ENCODE data around the gene KRTAP19-1.

The KRTAP19-1 gene

GRCh38 chr21:30491963-30492428 lies 11.8 kb upstream of the KRTAP19-1 start, which contains the start of gene KRTAP19-3:
Gene KRTAP19-3, minus strand, starts transcription at chr21:30492013. Its CDS starts 56 bp downstream, at chr21:30491957.
- TF ChIP-seq MYC (IDR thresholded peaks at IDR 0.05; ENCODE audit: low read depth, low read length), result no peak
- no peak for TF ChIP-seq CTCF (IDR thresholded peaks at IDR 0.05; ENCODE audit: low read depth, low read length)
- no peak for TF ChIP-seq POLR2A (IDR thresholded peaks at IDR 0.05; ENCODE audit: extremely low read depth, insufficient read length)
- no peak for TF ChIP-seq MAX (IDR thresholded peaks at IDR 0.05; ENCODE audit: low read depth, low read length)
- DNase-seq (ENCODE audit: low read depth), result no peak
- no peak within 1 kb of the TSS for H3K4me3 ChIP-seq (ENCODE audit: low read depth, low read length)

DNA sequence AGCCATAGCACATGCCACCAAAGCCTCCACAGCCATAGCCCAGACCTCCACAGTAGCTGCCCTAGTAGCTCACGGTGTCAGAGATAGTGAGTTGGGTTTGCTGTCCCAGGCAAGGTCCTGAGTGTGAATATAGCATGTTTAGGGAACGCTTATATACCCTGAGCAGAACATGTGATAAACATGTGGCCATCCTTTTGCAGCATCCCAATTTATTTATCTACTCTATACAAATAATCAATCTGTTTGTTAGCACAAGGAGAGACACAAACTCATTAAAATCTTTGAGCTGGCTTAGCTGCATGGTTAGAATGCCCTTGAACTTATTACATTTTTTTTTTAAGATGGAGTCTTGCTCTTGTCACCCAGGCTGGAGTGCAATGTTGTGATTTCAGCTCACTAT lies 7.2 kb upstream of the KRTAP19-1 start, which contains the start of gene KRTAP19-2:
TSS of gene KRTAP19-2 (minus strand) at position 101 of the 400 bp plus-strand sequence. CDS start at position 13, 88 bp downstream.
- no peak for DNase-seq (ENCODE audit: low read depth)
- H3K4me3 ChIP-seq (ENCODE audit: low read depth, low read length), result no peak within 1 kb of the TSS
- TF ChIP-seq MAX (IDR thresholded peaks at IDR 0.05; ENCODE audit: low read depth, low read length) (no peak), MYC (IDR thresholded peaks at IDR 0.05; ENCODE audit: low read depth, low read length) (no peak), CTCF (IDR thresholded peaks at IDR 0.05; ENCODE audit: low read depth, low read length) (no peak), POLR2A (IDR thresholded peaks at IDR 0.05; ENCODE audit: extremely low read depth, insufficient read length) (no peak)

GRCh38 chr21:30486180-30486579 lies 6.0 kb upstream of the KRTAP19-1 start:
- no peak for DNase-seq (ENCODE audit: low read depth)
- no peak overlapping the region for H3K4me3 ChIP-seq (ENCODE audit: low read depth, low read length)
- TF ChIP-seq MYC (IDR thresholded peaks at IDR 0.05; ENCODE audit: low read depth, low read length) (no peak), CTCF (IDR thresholded peaks at IDR 0.05; ENCODE audit: low read depth, low read length) (no peak), POLR2A (IDR thresholded peaks at IDR 0.05; ENCODE audit: extremely low read depth, insufficient read length) (no peak), MAX (IDR thresholded peaks at IDR 0.05; ENCODE audit: low read depth, low read length) (no peak)

DNA sequence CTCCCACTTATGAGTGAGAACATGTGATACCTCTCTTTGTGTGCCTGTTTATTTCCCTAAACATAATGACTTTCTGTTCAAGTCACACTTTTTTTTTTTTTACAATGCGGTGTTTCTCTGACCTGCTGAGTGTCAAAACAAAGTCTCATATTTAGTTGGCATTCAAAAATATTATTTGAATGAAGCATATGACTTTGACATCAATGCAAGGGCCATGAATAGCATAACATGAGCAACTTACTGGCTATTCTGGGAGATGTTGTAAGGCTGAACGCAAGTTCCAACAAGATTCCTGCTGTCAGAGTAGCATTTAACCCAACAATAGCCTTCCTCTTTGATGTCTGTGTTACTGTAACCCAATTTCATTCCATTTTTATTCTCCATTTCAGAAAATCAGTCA lies 2.0 kb upstream of the KRTAP19-1 start:
- no peak for DNase-seq (ENCODE audit: low read depth)
- no peak for TF ChIP-seq CTCF (IDR thresholded peaks at IDR 0.05; ENCODE audit: low read depth, low read length)
- TF ChIP-seq MYC (IDR thresholded peaks at IDR 0.05; ENCODE audit: low read depth, low read length), result no peak
- TF ChIP-seq MAX (IDR thresholded peaks at IDR 0.05; ENCODE audit: low read depth, low read length), result no peak
- H3K4me3 ChIP-seq (ENCODE audit: low read depth, low read length), result no peak overlapping the region

DNA sequence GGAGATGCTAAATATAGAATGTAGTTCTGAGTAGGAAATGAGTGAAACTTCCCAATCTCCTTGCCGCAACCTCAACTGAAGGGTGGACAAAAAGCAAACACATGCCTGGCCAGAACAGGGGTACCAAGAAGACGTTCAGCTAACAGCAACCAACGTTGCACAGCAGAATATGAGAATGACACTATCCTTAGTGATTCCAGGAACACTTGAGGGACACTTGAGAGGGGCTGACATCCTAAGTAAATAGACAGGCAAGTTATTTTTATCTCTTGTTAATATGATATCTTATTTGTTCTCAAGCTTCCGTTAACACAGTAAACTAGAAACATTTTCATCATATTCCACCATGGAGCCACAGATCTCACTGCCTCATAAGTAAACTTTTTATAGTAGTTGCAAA lies 908 bp downstream of the KRTAP19-1 start:
- H3K4me3 ChIP-seq (ENCODE audit: low read depth, low read length), result no peak overlapping the region
- no peak for TF ChIP-seq POLR2A (IDR thresholded peaks at IDR 0.05; ENCODE audit: extremely low read depth, insufficient read length)
- no peak for TF ChIP-seq CTCF (IDR thresholded peaks at IDR 0.05; ENCODE audit: low read depth, low read length)
- no peak for TF ChIP-seq MAX (IDR thresholded peaks at IDR 0.05; ENCODE audit: low read depth, low read length)
- no peak for DNase-seq (ENCODE audit: low read depth)
